Measurements from ENCODE around the gene BANF1.

DNA sequence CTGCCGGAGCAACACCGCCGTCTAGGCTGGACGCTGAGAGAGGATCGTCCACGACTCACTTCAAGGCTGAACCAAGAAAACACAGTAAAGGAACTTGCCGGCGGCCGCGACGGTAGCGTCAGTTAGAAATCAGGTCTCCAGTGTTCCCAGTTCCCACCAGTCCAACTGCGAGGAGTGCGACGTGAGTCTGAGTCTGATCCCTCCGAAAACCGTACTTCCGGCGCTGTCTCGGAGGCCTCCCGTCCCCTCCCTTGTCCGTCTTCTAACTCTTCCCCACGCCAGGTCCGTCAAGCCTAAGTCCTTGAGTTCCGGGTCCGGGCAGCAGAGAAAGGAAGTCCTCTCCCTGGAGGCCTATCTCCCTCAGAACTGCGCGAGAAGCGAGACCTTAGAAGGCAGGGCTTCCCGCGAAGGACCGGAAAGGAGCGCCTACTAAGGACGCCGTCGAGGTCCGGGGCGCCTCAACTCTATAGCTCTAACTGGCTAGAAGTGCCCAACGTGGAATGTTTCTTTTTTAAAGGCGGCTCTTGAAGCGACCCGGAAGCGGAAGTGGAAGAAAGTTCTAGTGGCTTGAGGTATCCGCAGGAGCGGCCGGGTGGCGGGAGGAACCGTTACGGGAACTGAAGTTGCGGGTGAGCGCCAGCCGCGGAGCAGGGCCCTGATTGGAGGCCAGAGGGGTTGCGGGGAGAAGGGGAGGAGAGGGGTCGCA, at the start of gene BANF1, which contains the start of gene EIF1AD:
- TF ChIP-seq, protein P1, sequence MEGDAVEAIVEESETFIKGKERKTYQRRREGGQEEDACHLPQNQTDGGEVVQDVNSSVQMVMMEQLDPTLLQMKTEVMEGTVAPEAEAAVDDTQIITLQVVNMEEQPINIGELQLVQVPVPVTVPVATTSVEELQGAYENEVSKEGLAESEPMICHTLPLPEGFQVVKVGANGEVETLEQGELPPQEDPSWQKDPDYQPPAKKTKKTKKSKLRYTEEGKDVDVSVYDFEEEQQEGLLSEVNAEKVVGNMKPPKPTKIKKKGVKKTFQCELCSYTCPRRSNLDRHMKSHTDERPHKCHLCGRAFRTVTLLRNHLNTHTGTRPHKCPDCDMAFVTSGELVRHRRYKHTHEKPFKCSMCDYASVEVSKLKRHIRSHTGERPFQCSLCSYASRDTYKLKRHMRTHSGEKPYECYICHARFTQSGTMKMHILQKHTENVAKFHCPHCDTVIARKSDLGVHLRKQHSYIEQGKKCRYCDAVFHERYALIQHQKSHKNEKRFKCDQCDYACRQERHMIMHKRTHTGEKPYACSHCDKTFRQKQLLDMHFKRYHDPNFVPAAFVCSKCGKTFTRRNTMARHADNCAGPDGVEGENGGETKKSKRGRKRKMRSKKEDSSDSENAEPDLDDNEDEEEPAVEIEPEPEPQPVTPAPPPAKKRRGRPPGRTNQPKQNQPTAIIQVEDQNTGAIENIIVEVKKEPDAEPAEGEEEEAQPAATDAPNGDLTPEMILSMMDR (IDR thresholded peaks at IDR 0.05) = no peak
- peak; percentile 59 for TF ChIP-seq POLR2A (IDR thresholded peaks at IDR 0.05)
- no peak for TF ChIP-seq EP300 (IDR thresholded peaks at IDR 0.05)
